H7 (cell line): ENCODE measurements around the gene STAC2. TPM values are rescaled to one million over a fixed set of nuclear protein-coding genes. Genes with fewer than 3 reads are reported as not detected.

ENCODE experiments used
- DNase-seq: peaks from one replicate; pipeline ENCODE4 v3.0.0; 2012
- H3K27me3 ChIP-seq: 2 replicates; pipeline ENCODE4 v1.6.0; 2011; ENCODE audit warnings: mild to moderate bottlenecking, low read length; ENCODE audit not compliant: control insufficient read depth, insufficient read depth
- H3K36me3 ChIP-seq: replicated peaks from 2 replicates; pipeline ENCODE4 v1.5.1; 2011; ENCODE audit warnings: low read length; ENCODE audit not compliant: control insufficient read depth, insufficient read depth
- H3K4me3 ChIP-seq: 2 replicates; pipeline ENCODE4 v1.5.1; 2011; ENCODE audit warnings: low read depth, mild to moderate bottlenecking, control low read depth, low read length, moderate library complexity; ENCODE audit not compliant: insufficient read depth
- total RNA-seq: library from RNA; depleted of rRNA; stranded (reverse); fragments of >200 nt; shearing (Covaris generic); gene quantifications from 2 replicates; pipeline ENCODE4 v1.2.3, GENCODE V29; 2014

The STAC2 gene
- total RNA-seq, 1 experiment from 2014 or later = 0.59 TPM

GRCh38 chr17:39193346-39193745 lies 32.4 kb downstream of the STAC2 start:
- H3K27me3 ChIP-seq = no peaks in the 10 kb centered on the region
- peaks cover 14% of the 10 kb centered on the region for H3K36me3 ChIP-seq
- DNase-seq = no peak
- no peak overlapping the region for H3K4me3 ChIP-seq

GRCh38 chr17:39192901-39193300 lies 32.8 kb downstream of the STAC2 start:
- H3K4me3 ChIP-seq = no peak overlapping the region
- H3K27me3 ChIP-seq = no peaks in the 10 kb centered on the region
- DNase-seq = no peak
- peaks cover 14% of the 10 kb centered on the region for H3K36me3 ChIP-seq

GRCh38 chr17:39191750-39192510 lies 33.8 kb downstream of the STAC2 start:
- no peak for DNase-seq
- no peak overlapping the region for H3K4me3 ChIP-seq
- peaks cover 17% of the 10 kb centered on the region for H3K36me3 ChIP-seq
- no peaks in the 10 kb centered on the region for H3K27me3 ChIP-seq

GRCh38 chr17:39187152-39187830 lies 38.5 kb downstream of the STAC2 start:
- H3K4me3 ChIP-seq = no peak overlapping the region
- no peak for DNase-seq
- H3K27me3 ChIP-seq = no peaks in the 10 kb centered on the region
- H3K36me3 ChIP-seq = peaks cover 26% of the 10 kb centered on the region

GRCh38 chr17:39186481-39187002 lies 39.2 kb downstream of the STAC2 start:
- Histone ChIP-seq H3K27me3 (no peaks in the 10 kb centered on the region), H3K4me3 (no peak overlapping the region), H3K36me3 (peaks cover 22% of the 10 kb centered on the region)
- no peak for DNase-seq

- Histone ChIP-seq H3K36me3 (peaks cover 20% of the 10 kb centered on the region), H3K27me3 (no peaks in the 10 kb centered on the region), H3K4me3 (no peak overlapping the region)
- no peak for DNase-seq
These were observed 42.0 kb downstream of the STAC2 start for GRCh38 chr17:39183720-39184119.

- Histone ChIP-seq H3K4me3 (no peak overlapping the region), H3K36me3 (peaks cover 20% of the 10 kb centered on the region), H3K27me3 (no peaks in the 10 kb centered on the region)
- no peak for DNase-seq
These were observed 42.7 kb downstream of the STAC2 start for GRCh38 chr17:39183045-39183444.

- DNase-seq = no peak
- H3K4me3 ChIP-seq = no peak overlapping the region
- peaks cover 13% of the 10 kb centered on the region for H3K36me3 ChIP-seq
- no peaks in the 10 kb centered on the region for H3K27me3 ChIP-seq
These were observed 44.4 kb downstream of the STAC2 start for GRCh38 chr17:39181303-39181702.

GRCh38 chr17:39178536-39178935 lies 47.2 kb downstream of the STAC2 start:
- no peak for DNase-seq
- H3K4me3 ChIP-seq = no peak overlapping the region
- H3K36me3 ChIP-seq = peaks cover 4% of the 10 kb centered on the region
- H3K27me3 ChIP-seq = no peaks in the 10 kb centered on the region

- no peaks in the 10 kb centered on the region for H3K27me3 ChIP-seq
- no peaks in the 10 kb centered on the region; the same call in 1 of the 2 replicates for H3K36me3 ChIP-seq
These were observed 48.5 kb downstream of the STAC2 start for GRCh38 chr17:39177256-39177655.

GRCh38 chr17:39175695-39176093 lies 50.1 kb downstream of the STAC2 start:
- H3K27me3 ChIP-seq = no peaks in the 10 kb centered on the region
- DNase-seq = no peak
- no peak overlapping the region for H3K4me3 ChIP-seq
- H3K36me3 ChIP-seq = no peaks in the 10 kb centered on the region; the same call in 1 of the 2 replicates

More at GRCh38 chr17:39177256-39177655, 48.5 kb downstream of the STAC2 start:
- peak; percentile 97 for DNase-seq
- H3K4me3 ChIP-seq = no peak overlapping the region

- Histone ChIP-seq H3K27me3 (no peaks in the 10 kb centered on the region), H3K36me3 (no peaks in the 10 kb centered on the region; the same call in 1 of the 2 replicates), H3K4me3 (peak overlapping the region; percentile 24; the same call in 1 of the 2 replicates)
- DNase-seq = peak; percentile 98
These were observed 50.6 kb downstream of the STAC2 start for GRCh38 chr17:39174920-39175694.

GRCh38 chr17:39173526-39174274 lies 52.0 kb downstream of the STAC2 start:
- Histone ChIP-seq H3K4me3 (no peak overlapping the region), H3K27me3 (no peaks in the 10 kb centered on the region; the same call in 1 of the 2 replicates), H3K36me3 (no peaks in the 10 kb centered on the region; the same call in 1 of the 2 replicates)
- DNase-seq = no peak

GRCh38 chr17:39173080-39173479 lies 52.7 kb downstream of the STAC2 start:
- H3K4me3 ChIP-seq = no peak overlapping the region
- no peak for DNase-seq
- H3K36me3 ChIP-seq = no peaks in the 10 kb centered on the region; the same call in 1 of the 2 replicates
- H3K27me3 ChIP-seq = no peaks in the 10 kb centered on the region; the same call in 1 of the 2 replicates
